B cell (primary cell): ENCODE data around the gene SH3RF1. TPM values are rescaled to one million over a fixed set of nuclear protein-coding genes. Genes with fewer than 3 reads are reported as not detected.

ENCODE experiments used
- ATAC-seq: fragments of 200-7000 bp; cut with Tn5 transposase; one replicate; pipeline ENCODE4 v1.10.0; 2021; ENCODE audit warnings: low read depth, mild to moderate bottlenecking, moderate number of reproducible peaks, moderate library complexity
- CTCF ChIA-PET: fragments of 350-600 bp; sonication (Branson Sonifier 250); formaldehyde crosslinking; loops from one replicate; lab custom pipeline; 2021; ENCODE audit warnings: antibody characterized with exemption, inconsistent platforms; lab: Charles Lee
- POLR2A ChIA-PET: fragments of 350-600 bp; sonication (Branson Sonifier 250); formaldehyde crosslinking; loops from one replicate; lab custom pipeline; 2021; ENCODE audit warnings: antibody characterized with exemption; lab: Charles Lee
- DNase-seq: peaks from one replicate; pipeline ENCODE4 v3.0.0; 2013
- H2AFZ ChIP-seq: 2 replicates; pipeline ENCODE4 v1.6.1; 2012; ENCODE audit warnings: mild to moderate bottlenecking, low read depth, low read length; ENCODE audit not compliant: insufficient read depth, poor library complexity, severe bottlenecking
- H3K27ac ChIP-seq, 2 donors: 1 replicate in 1 of 2; 2 replicates in 1 of 2; pipeline ENCODE4 v1.5.1; 2012 to 2013; ENCODE audit warnings: low read length in 2 of 2, mild to moderate bottlenecking in 2 of 2, moderate library complexity in 1 of 2
- H3K27me3 ChIP-seq, 4 experiments: fragments of 200-600 bp in 1 of 4; sonication (generic) in 1 of 4; replicated peaks in 1 of 4; 1 replicate in 2 of 4; 2 replicates in 2 of 4; pipeline versions ENCODE4 v1.6.1 to v1.7.0; 2013 to 2016; ENCODE audit warnings: low read length in 3 of 4, mild to moderate bottlenecking in 2 of 4, mixed read lengths in 1 of 4, moderate library complexity in 1 of 4; ENCODE audit not compliant: insufficient read depth in 4 of 4, control insufficient read depth in 3 of 4; ENCODE audit errors: control extremely low read depth in 1 of 4
- H3K36me3 ChIP-seq, 2 experiments: replicated peaks in 1 of 2; 1 replicate in 1 of 2; 2 replicates in 1 of 2; pipeline versions ENCODE4 v1.6.1 to v1.7.1; 2013; ENCODE audit warnings: low read length in 1 of 2; ENCODE audit not compliant: insufficient read depth in 2 of 2, control insufficient read depth in 1 of 2; ENCODE audit errors: control extremely low read depth in 1 of 2, extremely low read depth in 1 of 2
- H3K4me1 ChIP-seq, 2 donors: fragments of 200-600 bp in 1 of 2; sonication (generic) in 1 of 2; 1 replicate in 1 of 2; 2 replicates in 1 of 2; pipeline versions ENCODE4 v1.5.1 to v1.6.1; 2013 to 2017; ENCODE audit warnings: low read length in 2 of 2; ENCODE audit not compliant: control insufficient read depth in 2 of 2, insufficient read depth in 2 of 2
- H3K4me2 ChIP-seq: replicated peaks from 2 replicates; pipeline ENCODE3; 2012; ENCODE audit warnings: mild to moderate bottlenecking, low read depth, low read length; ENCODE audit not compliant: poor library complexity, severe bottlenecking
- H3K4me3 ChIP-seq, 5 experiments: fragments of 200-600 bp in 1 of 5; sonication (generic) in 1 of 5; 1 replicate in 3 of 5; 2 replicates in 2 of 5; pipeline versions ENCODE4 v1.5.1 to v1.7.0; 2011 to 2016; ENCODE audit warnings: low read length in 4 of 5, mild to moderate bottlenecking in 4 of 5, low read depth in 2 of 5, control low read depth in 1 of 5, moderate library complexity in 1 of 5; ENCODE audit not compliant: insufficient read depth in 1 of 5; ENCODE audit errors: control extremely low read depth in 1 of 5, extremely low read depth in 1 of 5
- H3K79me2 ChIP-seq: fragments of 200-600 bp; sonication (generic); one replicate; pipeline ENCODE4 v1.6.0; 2016; ENCODE audit warnings: low read length; ENCODE audit not compliant: control insufficient read depth, insufficient read depth
- H3K9ac ChIP-seq: fragments of 200-600 bp; sonication (generic); 2 replicates; pipeline ENCODE4 v1.6.1; 2017; ENCODE audit warnings: mild to moderate bottlenecking, low read length, moderate library complexity
- H3K9me3 ChIP-seq, 3 donors: one replicate each; pipeline versions ENCODE4 v1.6.1 to v1.7.1; 2013; ENCODE audit warnings: low read length in 2 of 3; ENCODE audit not compliant: control insufficient read depth in 2 of 3, insufficient read depth in 1 of 3; ENCODE audit errors: control extremely low read depth in 1 of 3
- H4K20me1 ChIP-seq: 2 replicates; pipeline ENCODE4 v1.6.0; 2012; ENCODE audit warnings: mild to moderate bottlenecking, low read length; ENCODE audit not compliant: insufficient read depth, control insufficient read depth, poor library complexity, severe bottlenecking
- H3K27ac Mint-ChIP-seq: one replicate; pipeline ENCODE4 v1.8.0; 2021; ENCODE audit warnings: mixed read lengths
- H3K27me3 Mint-ChIP-seq: one replicate; pipeline ENCODE4 v1.8.0; 2021; ENCODE audit warnings: mixed read lengths
- H3K4me1 Mint-ChIP-seq: one replicate; pipeline ENCODE4 v1.8.0; 2021; ENCODE audit warnings: mixed read lengths
- H3K4me3 Mint-ChIP-seq: one replicate; pipeline ENCODE4 v1.8.0; 2021; ENCODE audit warnings: mixed read lengths
- H3K9me3 Mint-ChIP-seq: one replicate; pipeline ENCODE4 v1.8.0; 2022; ENCODE audit warnings: mixed read lengths; ENCODE audit not compliant: insufficient read depth
- CTCF ChIP-seq: fragments of 200-600 bp; IDR thresholded peaks from one replicate; pipeline ENCODE4 v1.8.0; 2022; ENCODE audit warnings: antibody characterized with exemption, mild to moderate bottlenecking
- EZH2 ChIP-seq: IDR thresholded peaks from 2 replicates; pipeline ENCODE4 v1.6.1; 2012; ENCODE audit warnings: borderline replicate concordance, low read depth, mild to moderate bottlenecking, moderate library complexity, low read length; ENCODE audit not compliant: insufficient read depth, poor library complexity, severe bottlenecking
- WGBS: methylation state at CpG from one replicate; pipeline ENCODE4 v1.1.5; 2013; ENCODE audit warnings: missing lambda C conversion rate; ENCODE audit not compliant: insufficient coverage; 5-methylcytosine and 5-hydroxymethylcytosine counted together
- intact Hi-C: fragments of 100-400 bp; cut with micrococcal nuclease; formaldehyde crosslinking; loops from one replicate; pipeline ENCODE4 v1.10.0; 2022
- polyA plus RNA-seq: library from polyadenylated mRNA; depleted of rRNA; stranded (reverse); fragments of >200 nt; gene quantifications from 2 replicates; pipeline ENCODE4 v1.2.3, GENCODE V29; 2012
- total RNA-seq, 2 donors: library from RNA; stranded (reverse); fragments of 120-200 nt in 1 of 2; gene quantifications; 1 replicate in 1 of 2; 2 replicates in 1 of 2; pipeline versions ENCODE4 v1.2.3 to v1.2.4, GENCODE V29; 2013 to 2022

Gene SH3RF1
- total and polyA plus RNA-seq, 2 donors (not counting 1 experiment from before 2014, with no cell fraction given): 2.0 to 5.4 TPM

GRCh38 chr4:169115144-169115896, 155.4 kb downstream of the SH3RF1 start:
- no peaks in the 10 kb centered on the region for H3K9me3 Mint-ChIP-seq
- H3K27ac Mint-ChIP-seq: no peak overlapping the region
- H3K27ac ChIP-seq: no peak overlapping the region
- no peak overlapping the region for H3K4me2 ChIP-seq
- ATAC-seq (no peak), DNase-seq (no peak)
- no peaks in the 10 kb centered on the region for H3K9me3 ChIP-seq
- H3K79me2 ChIP-seq: no peaks in the 10 kb centered on the region
- H3K4me1 Mint-ChIP-seq: no peaks in the 10 kb centered on the region
- H3K4me3 Mint-ChIP-seq: no peak overlapping the region
- TF ChIP-seq CTCF (no peak), EZH2 (no peak)
- no peaks in the 10 kb centered on the region for H3K27me3 ChIP-seq
- no peak overlapping the region for H3K4me3 ChIP-seq
- ChIA-PET CTCF (no interaction called here), POLR2A (no interaction called here)
- no peak overlapping the region for H3K9ac ChIP-seq
- intact Hi-C loops: no loop called here
- H3K4me1 ChIP-seq: no peaks in the 10 kb centered on the region
- H4K20me1 ChIP-seq: no peaks in the 10 kb centered on the region
- H3K27me3 Mint-ChIP-seq: no peaks in the 10 kb centered on the region
- peaks cover 0 to 5% of the 10 kb centered on the region in 2 experiments for H3K36me3 ChIP-seq
- WGBS: 100% methylated on average over 3 of the region's 6 CpGs
- H2AFZ ChIP-seq: no peak overlapping the region

GRCh38 chr4:169114341-169114974, 156.3 kb downstream of the SH3RF1 start:
- ATAC-seq (no peak), DNase-seq (no peak)
- no CpG with 5 or more reads among the region's 3 CpGs for WGBS
- no peaks in the 10 kb centered on the region for H4K20me1 ChIP-seq
- Mint-ChIP-seq H3K4me3 (no peak overlapping the region), H3K27ac (no peak overlapping the region), H3K4me1 (no peaks in the 10 kb centered on the region), H3K27me3 (no peaks in the 10 kb centered on the region), H3K9me3 (no peaks in the 10 kb centered on the region)
- H3K27ac ChIP-seq: no peak overlapping the region
- ChIA-PET CTCF (no interaction called here), POLR2A (no interaction called here)
- no peaks in the 10 kb centered on the region for H3K79me2 ChIP-seq
- no peaks in the 10 kb centered on the region for H3K4me1 ChIP-seq
- no peak overlapping the region for H2AFZ ChIP-seq
- no peaks in the 10 kb centered on the region for H3K27me3 ChIP-seq
- TF ChIP-seq EZH2 (no peak), CTCF (no peak)
- no peaks in the 10 kb centered on the region for H3K9me3 ChIP-seq
- H3K4me3 ChIP-seq: no peak overlapping the region
- intact Hi-C loops: no loop called here
- H3K9ac ChIP-seq: no peak overlapping the region
- peaks cover 0 to 5% of the 10 kb centered on the region in 2 experiments for H3K36me3 ChIP-seq
- no peak overlapping the region for H3K4me2 ChIP-seq
